H1 (cell line): ENCODE measurements around the gene TEX38. TPM values are rescaled to one million over a fixed set of nuclear protein-coding genes. Genes with fewer than 3 reads are reported as not detected.

Source experiments
- CTCF ChIA-PET: fragments of 300-600 bp; sonication (Branson Sonifier 250); formaldehyde crosslinking; loops from one replicate; lab custom pipeline; 2021; ENCODE audit not compliant: partially characterized antibody; lab: Charles Lee
- POLR2A ChIA-PET: fragments of 300-600 bp; sonication (Branson Sonifier 250); formaldehyde crosslinking; loops from one replicate; lab custom pipeline; 2021; ENCODE audit warnings: inconsistent platforms; ENCODE audit not compliant: partially characterized antibody; lab: Charles Lee
- DNase-seq, 2 experiments: peaks; one replicate each; pipeline versions ENCODE4 v3.0.0 to v3.0.0-alpha.2; 2010 to 2022; ENCODE audit warnings: low spot score in 2 of 2, low read depth in 1 of 2, mixed read lengths in 1 of 2
- FAIRE-seq: peaks from 2 replicates; lab custom pipeline; 2011; peaks lifted over from hg19 to GRCh38; lab: Jason Lieb, UNC
- H2AFZ ChIP-seq: 2 replicates; pipeline ENCODE4 v1.8.1; 2012; ENCODE audit warnings: low read length, inconsistent platforms
- H2AK5ac ChIP-seq: 2 replicates; pipeline ENCODE4 v1.6.1; 2013; ENCODE audit warnings: low read depth, low read length
- H2BK120ac ChIP-seq: replicated peaks from 2 replicates; pipeline ENCODE3; 2013; ENCODE audit warnings: low read depth, low read length, inconsistent platforms
- H2BK12ac ChIP-seq: 2 replicates; pipeline ENCODE4 v1.6.1; 2013; ENCODE audit warnings: low read depth, low read length
- H2BK15ac ChIP-seq: 2 replicates; pipeline ENCODE4 v1.6.1; 2013; ENCODE audit warnings: low read length
- H2BK20ac ChIP-seq: 2 replicates; pipeline ENCODE4 v1.6.1; 2013; ENCODE audit warnings: low read length
- H2BK5ac ChIP-seq: 2 replicates; pipeline ENCODE4 v1.6.1; 2013; ENCODE audit warnings: low read depth, low read length
- H3K14ac ChIP-seq: 2 replicates; pipeline ENCODE4 v1.6.1; 2013; ENCODE audit warnings: inconsistent platforms; ENCODE audit not compliant: insufficient read length
- H3K18ac ChIP-seq: 2 replicates; pipeline ENCODE4 v1.6.1; 2013; ENCODE audit warnings: low read length; ENCODE audit errors: extremely low read depth
- H3K23ac ChIP-seq: 2 replicates; pipeline ENCODE4 v1.6.1; 2013; ENCODE audit warnings: inconsistent platforms; ENCODE audit not compliant: insufficient read length
- H3K23me2 ChIP-seq: 2 replicates; pipeline ENCODE4 v1.6.1; 2013; ENCODE audit warnings: low read depth, low read length
- H3K27ac ChIP-seq: 2 replicates; pipeline ENCODE4 v1.6.1; 2011; ENCODE audit warnings: low read depth, low read length, inconsistent platforms
- H3K27me3 ChIP-seq, 4 experiments: replicated peaks in 1 of 4; 1 replicate in 1 of 4; 2 replicates in 3 of 4; pipeline versions ENCODE4 v1.6.1 to v1.8.1; 2011 to 2013; ENCODE audit warnings: low read length in 3 of 4, mild to moderate bottlenecking in 3 of 4, inconsistent platforms in 2 of 4, mixed read lengths in 2 of 4, moderate library complexity in 1 of 4; ENCODE audit not compliant: control insufficient read depth in 3 of 4, insufficient read depth in 3 of 4; ENCODE audit errors: extremely low read depth in 1 of 4
- H3K36me3 ChIP-seq, 4 experiments: 2 replicates each; pipeline versions ENCODE4 v1.6.1 to v1.8.1; 2011 to 2013; ENCODE audit warnings: mild to moderate bottlenecking in 4 of 4, low read length in 3 of 4, moderate library complexity in 2 of 4, control low read depth in 1 of 4, inconsistent platforms in 1 of 4; ENCODE audit not compliant: insufficient read depth in 4 of 4, control insufficient read depth in 2 of 4
- H3K4ac ChIP-seq: replicated peaks from 2 replicates; pipeline ENCODE3; 2013; ENCODE audit warnings: low read length, low read depth, mixed read lengths, inconsistent platforms; ENCODE audit not compliant: insufficient read length
- H3K4me1 ChIP-seq, 4 experiments: replicated peaks in 1 of 4; 1 replicate in 1 of 4; 2 replicates in 3 of 4; pipeline versions ENCODE4 v1.6.1 to v1.8.1; 2011 to 2013; ENCODE audit warnings: low read length in 3 of 4, inconsistent platforms in 2 of 4, mixed read lengths in 1 of 4; ENCODE audit not compliant: insufficient read depth in 4 of 4, control insufficient read depth in 3 of 4
- H3K4me2 ChIP-seq, 2 experiments: 2 replicates each; pipeline versions ENCODE4 v1.6.1 to v1.8.1; 2011 to 2013; ENCODE audit warnings: low read depth in 2 of 2, low read length in 2 of 2, control low read depth in 1 of 2, inconsistent platforms in 1 of 2, mild to moderate bottlenecking in 1 of 2; ENCODE audit not compliant: insufficient read depth in 1 of 2
- H3K4me3 ChIP-seq, 4 experiments: fragments of 200-600, 300-600 bp in 1 of 4; sonication (generic), shearing (Covaris generic), sonication (Bioruptor Twin) in 1 of 4; 2 replicates each; pipeline versions ENCODE4 v1.5.1 to v1.8.1; 2011 to 2016; ENCODE audit warnings: low read length in 4 of 4, low read depth in 3 of 4, control low read depth in 2 of 4, inconsistent platforms in 2 of 4, mild to moderate bottlenecking in 2 of 4, mixed read lengths in 1 of 4, moderate library complexity in 1 of 4; ENCODE audit not compliant: insufficient read depth in 2 of 4; ENCODE audit errors: extremely low read depth in 1 of 4
- H3K56ac ChIP-seq: replicated peaks from 2 replicates; pipeline ENCODE3; 2013; ENCODE audit warnings: low read depth, mild to moderate bottlenecking, mixed read lengths, low read length, inconsistent platforms; ENCODE audit not compliant: insufficient read length
- H3K79me1 ChIP-seq: 2 replicates; pipeline ENCODE4 v1.6.1; 2013; ENCODE audit warnings: low read depth, low read length, control low read depth
- H3K79me2 ChIP-seq, 2 experiments: 2 replicates each; pipeline versions ENCODE4 v1.6.1 to v1.8.1; 2012 to 2013; ENCODE audit warnings: low read length in 2 of 2, mild to moderate bottlenecking in 2 of 2, inconsistent platforms in 1 of 2; ENCODE audit not compliant: insufficient read depth in 2 of 2, control insufficient read depth in 1 of 2
- H3K9ac ChIP-seq, 4 experiments: replicated peaks in 1 of 4; 1 replicate in 1 of 4; 2 replicates in 3 of 4; pipeline versions ENCODE4 v1.6.1 to v1.8.1; 2011 to 2013; ENCODE audit warnings: low read depth in 3 of 4, low read length in 3 of 4, control low read depth in 2 of 4, mild to moderate bottlenecking in 2 of 4, moderate library complexity in 2 of 4, inconsistent platforms in 1 of 4; ENCODE audit errors: extremely low read depth in 1 of 4
- H3K9me3 ChIP-seq, 2 experiments: 2 replicates each; pipeline versions ENCODE4 v1.6.1 to v1.8.1; 2012 to 2013; ENCODE audit warnings: mild to moderate bottlenecking in 2 of 2, moderate library complexity in 2 of 2, control low read depth in 1 of 2, inconsistent platforms in 1 of 2, low read depth in 1 of 2, low read length in 1 of 2, mixed read lengths in 1 of 2; ENCODE audit not compliant: insufficient read depth in 2 of 2
- H4K20me1 ChIP-seq, 2 experiments: replicated peaks in 1 of 2; 2 replicates each; pipeline versions ENCODE3 to v1.8.1; 2011 to 2013; ENCODE audit warnings: inconsistent platforms in 2 of 2, low read length in 2 of 2, mild to moderate bottlenecking in 1 of 2; ENCODE audit not compliant: insufficient read depth in 2 of 2, control insufficient read depth in 1 of 2
- H4K5ac ChIP-seq: 2 replicates; pipeline ENCODE4 v1.6.1; 2013; ENCODE audit warnings: low read length, low read depth, mixed read lengths, inconsistent platforms; ENCODE audit not compliant: insufficient read length
- H4K8ac ChIP-seq: 2 replicates; pipeline ENCODE4 v1.8.0; 2013; ENCODE audit warnings: mild to moderate bottlenecking, moderate library complexity, low read length, inconsistent platforms; ENCODE audit not compliant: insufficient read depth; ENCODE audit errors: extremely low read depth
- H4K91ac ChIP-seq: replicated peaks from 2 replicates; pipeline ENCODE3; 2013; ENCODE audit warnings: low read length, mixed read lengths, inconsistent platforms; ENCODE audit not compliant: insufficient read length
- ASH2L ChIP-seq: fragments of 200-600, 300-600 bp; sonication (generic); IDR thresholded peaks from one replicate; pipeline ENCODE4 v1.7.1; 2017; ENCODE audit warnings: low read length
- CBX5 ChIP-seq: fragments of 300-800, 300-1000 bp; sonication (generic); IDR thresholded peaks from 2 replicates; pipeline ENCODE4 v1.7.1; 2016; ENCODE audit warnings: antibody characterized with exemption, low read length, low read depth
- CHD2 ChIP-seq: IDR thresholded peaks from 2 replicates; pipeline ENCODE4 v1.6.1; 2012; ENCODE audit warnings: low read length, improper control_type of control experiment
- EGR1 ChIP-seq: IDR thresholded peaks from 2 replicates; pipeline ENCODE4 v1.6.1; 2011; ENCODE audit warnings: low read depth, low read length, borderline replicate concordance
- EZH2 ChIP-seq: fragments of 200-600 bp; sonication (generic); IDR thresholded peaks from 2 replicates; pipeline ENCODE4 v1.7.1; 2012; ENCODE audit warnings: low read depth, mild to moderate bottlenecking, moderate library complexity, low read length, inconsistent platforms; ENCODE audit not compliant: severe bottlenecking
- TBP ChIP-seq: IDR thresholded peaks from 2 replicates; pipeline ENCODE4 v1.6.1; 2011; ENCODE audit warnings: low read depth, low read length, improper control_type of control experiment
- whole genome bisulfite sequencing, 2 experiments: shearing (Covaris generic) in 1 of 2; methylation state at CpG; one replicate each; pipeline versions ENCODE4 v1.1.6 to v1.1.7; 2013 to 2015; ENCODE audit warnings: low lambda C conversion rate in 2 of 2, mixed read lengths in 2 of 2, inconsistent platforms in 1 of 2, low coverage in 1 of 2, missing lambda C conversion rate in 1 of 2; ENCODE audit not compliant: insufficient replicate concordance in 2 of 2, insufficient coverage in 1 of 2, insufficient read length in 1 of 2; ENCODE audit errors: extremely low coverage in 1 of 2, missing lambda C conversion rate in 1 of 2; 5-methylcytosine and 5-hydroxymethylcytosine counted together
- polyA plus RNA-seq, 7 experiments: library from polyadenylated mRNA; depleted of rRNA in 3 of 7; stranded (reverse) in 5 of 7; unstranded in 2 of 7; fragments of >200 nt in 5 of 7; fragments of 200-250 nt in 2 of 7; gene quantifications; 1 replicate in 5 of 7; 2 replicates in 1 of 7; 4 replicates in 1 of 7; pipeline versions ENCODE4 v1.2.1 to v1.2.3, GENCODE V29; 2011 to 2013; ENCODE audit warnings: missing spikeins in 2 of 7, mixed read lengths in 2 of 7
- total RNA-seq: library from RNA; stranded (reverse); fragmentation: NEBNext Ultra II Directional; extraction: Animal tissue kit (Norgen Biotek cat#: 25700); gene quantifications from 2 replicates; pipeline ENCODE4 v1.2.1, GENCODE V29; 2021

TEX38 gene
- total and polyA plus RNA-seq, 2 of the 8 experiments (the other 6 are each of a cell fraction or from before 2014, with no cell fraction given), result 0.33 TPM; not detected in 1

GRCh38 chr1:46721686-46722205, 50.1 kb downstream of the TEX38 start:
- 77% methylated on average over 3 of the region's 3 CpGs; no CpG with 5 or more reads in 1 of the 2 experiments for WGBS, 2 experiments
- ChIA-PET CTCF (interaction anchor here (0.9 to 1.4 kb wide), 4 partner anchors 16 to 457 kb away, joined by 3 to 4 read pairs (median 4); no protein-coding TSS in a partner anchor), POLR2A (interaction anchor here (1.0 kb wide), 1 partner anchor 54 kb away, joined by 3 read pairs; the partner anchor contains the start of gene ATPAF1)
- Histone ChIP-seq H3K56ac (no peak overlapping the region), H3K27ac (no peak overlapping the region), H3K27me3 (no peaks in the 10 kb centered on the region; a peak in 1 of 7 replicates), H2BK20ac (no peak overlapping the region), H3K79me1 (peaks cover 10% of the 10 kb centered on the region), H4K91ac (no peak overlapping the region), H3K4me1 (peaks cover 5 to 25% (median 11%) of the 10 kb centered on the region in 4 experiments), H2BK5ac (no peak overlapping the region), H4K8ac (no peak overlapping the region), H4K5ac (no peak overlapping the region), H3K18ac (no peak overlapping the region), H2BK120ac (no peak overlapping the region), H2BK12ac (no peak overlapping the region), H3K23ac (no peak overlapping the region), H2BK15ac (no peak overlapping the region), H3K14ac (no peak overlapping the region), H3K79me2 (peaks cover 4 to 18% of the 10 kb centered on the region in 2 experiments; a peak in 3 of 4 replicates), H3K36me3 (no peaks in the 10 kb centered on the region), H2AFZ (no peak overlapping the region), H3K9ac (no peak overlapping the region), H3K23me2 (peaks cover 4% of the 10 kb centered on the region), H4K20me1 (peaks cover 4 to 5% of the 10 kb centered on the region in 2 experiments), H3K9me3 (no peaks in the 10 kb centered on the region), H3K4me3 (no peak overlapping the region), H3K4me2 (no peak overlapping the region), H3K4ac (no peak overlapping the region), H2AK5ac (no peak overlapping the region)
- no peak for FAIRE-seq
- TF ChIP-seq CBX5, result no peak
- no peak for TF ChIP-seq EZH2
- TF ChIP-seq ASH2L, result no peak
- TF ChIP-seq EGR1, result no peak
- no peak for TF ChIP-seq TBP
- TF ChIP-seq CHD2, result no peak
- no peak for DNase-seq
